NOMO-1 treated with DMSO at 0.1 percent for 48 hours (cell line): ENCODE measurements around the gene SPRY2.
A peak's percentile ranks its signal among the peaks of the same experiment; 100 is the strongest.

Experiments
- DNase-seq: peaks from one replicate; lab custom pipeline; 2025; ENCODE audit not compliant: unreplicated experiment; lab: John Stamatoyannopoulos, UW

The SPRY2 gene, protein sequence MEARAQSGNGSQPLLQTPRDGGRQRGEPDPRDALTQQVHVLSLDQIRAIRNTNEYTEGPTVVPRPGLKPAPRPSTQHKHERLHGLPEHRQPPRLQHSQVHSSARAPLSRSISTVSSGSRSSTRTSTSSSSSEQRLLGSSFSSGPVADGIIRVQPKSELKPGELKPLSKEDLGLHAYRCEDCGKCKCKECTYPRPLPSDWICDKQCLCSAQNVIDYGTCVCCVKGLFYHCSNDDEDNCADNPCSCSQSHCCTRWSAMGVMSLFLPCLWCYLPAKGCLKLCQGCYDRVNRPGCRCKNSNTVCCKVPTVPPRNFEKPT

DNA sequence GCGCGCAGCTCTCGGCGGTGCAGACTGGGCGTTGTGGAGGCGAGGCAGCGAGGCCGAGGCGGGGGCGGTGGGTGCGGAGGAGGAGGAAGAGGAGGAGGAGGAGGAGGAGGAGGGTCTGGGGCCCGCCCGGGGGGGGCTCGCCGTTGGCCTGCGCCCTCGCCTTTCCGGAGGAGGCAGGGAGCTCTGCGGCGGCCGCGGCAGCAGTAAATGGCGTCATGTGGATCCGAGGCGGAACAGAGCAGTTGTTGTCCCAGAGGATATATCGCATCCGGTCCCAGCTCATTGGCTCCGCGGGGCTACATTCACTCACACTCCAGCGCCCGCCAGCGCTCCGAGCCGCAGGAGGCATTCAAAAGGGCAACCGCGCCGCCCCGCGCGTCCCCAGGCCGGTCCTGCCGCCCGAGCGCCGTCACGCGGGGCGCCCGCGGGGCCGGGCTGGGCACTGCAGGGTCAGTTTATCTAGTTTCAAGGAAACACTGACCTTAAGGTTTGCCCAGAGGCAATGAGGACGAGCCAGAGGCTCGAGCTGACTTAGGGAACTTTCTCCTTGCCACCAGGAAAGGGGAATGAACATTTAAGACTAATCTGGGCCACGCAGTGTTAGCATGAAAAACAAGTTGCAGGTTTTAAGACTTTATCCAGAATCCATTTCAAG lies at the start of gene SPRY2:
TSS of gene SPRY2 (minus strand) at position 26 of the 655 bp plus-strand sequence. CDS start 3,421 bp downstream, outside the sequence.
- peak; percentile 75 for DNase-seq

DNA sequence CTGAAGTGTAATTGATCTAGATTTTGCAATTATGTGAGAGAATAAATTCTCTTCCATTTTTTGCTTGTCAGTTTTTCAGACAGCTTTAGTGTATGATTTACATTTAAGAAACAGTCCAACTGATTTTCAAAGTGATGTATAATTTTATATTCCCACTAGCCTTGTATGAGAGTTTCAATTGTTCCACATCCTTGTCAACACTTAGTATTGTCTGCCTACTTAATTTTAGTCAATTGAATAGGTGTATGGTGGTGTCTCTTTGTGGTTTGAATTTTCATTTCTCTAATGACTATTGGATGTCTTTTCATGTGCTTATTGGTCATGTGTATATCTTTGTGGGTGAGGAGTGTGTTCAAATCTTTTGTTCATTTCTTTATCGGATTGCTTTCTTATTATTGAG lies 49.4 kb upstream of the SPRY2 start:
- no peak for DNase-seq

DNA sequence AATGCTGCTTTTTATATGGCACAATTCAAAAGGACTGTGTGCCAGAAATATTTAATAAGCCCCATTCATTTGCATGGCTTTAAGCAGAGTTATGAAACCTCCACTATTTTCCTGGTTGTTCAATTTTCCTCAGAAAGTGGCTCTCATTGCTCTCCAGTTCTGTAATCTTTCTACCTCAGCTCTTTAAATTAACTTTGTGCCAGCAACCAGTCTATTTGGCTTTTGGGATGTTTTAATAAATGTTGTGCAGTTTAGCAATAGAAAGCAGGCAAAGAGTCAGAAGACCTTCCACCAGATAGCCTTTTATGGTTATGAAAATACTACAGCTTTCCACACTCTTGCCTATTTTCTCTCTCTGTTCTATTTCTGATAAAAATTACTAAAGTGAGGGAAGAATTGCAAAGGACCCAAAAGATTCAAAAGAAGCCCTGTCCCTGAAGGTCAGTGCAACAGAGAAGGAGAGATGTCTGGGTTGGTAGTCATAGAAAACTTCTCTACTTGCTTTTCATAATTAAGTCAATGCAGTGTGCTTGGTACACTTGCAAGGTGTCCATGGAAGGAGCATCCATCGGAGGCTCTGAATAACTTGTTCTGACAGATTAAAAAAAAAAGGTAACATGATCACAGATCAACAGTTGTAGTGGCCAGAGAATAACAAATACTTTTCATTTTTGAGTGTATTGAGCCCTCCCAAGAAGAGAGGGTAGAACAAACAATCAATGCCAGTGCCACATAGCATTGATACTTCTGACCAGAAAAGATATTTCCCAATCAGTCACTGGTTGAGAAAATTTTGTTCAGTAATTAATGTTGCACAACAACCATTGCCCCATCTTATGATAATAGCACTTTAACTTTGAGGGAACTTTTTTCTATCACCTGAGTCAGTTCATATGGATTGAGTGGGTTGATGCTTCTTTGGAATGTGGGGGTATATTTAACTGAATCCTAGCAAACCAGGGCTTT lies 48.4 kb upstream of the SPRY2 start:
- peak; percentile 51 for DNase-seq

DNA sequence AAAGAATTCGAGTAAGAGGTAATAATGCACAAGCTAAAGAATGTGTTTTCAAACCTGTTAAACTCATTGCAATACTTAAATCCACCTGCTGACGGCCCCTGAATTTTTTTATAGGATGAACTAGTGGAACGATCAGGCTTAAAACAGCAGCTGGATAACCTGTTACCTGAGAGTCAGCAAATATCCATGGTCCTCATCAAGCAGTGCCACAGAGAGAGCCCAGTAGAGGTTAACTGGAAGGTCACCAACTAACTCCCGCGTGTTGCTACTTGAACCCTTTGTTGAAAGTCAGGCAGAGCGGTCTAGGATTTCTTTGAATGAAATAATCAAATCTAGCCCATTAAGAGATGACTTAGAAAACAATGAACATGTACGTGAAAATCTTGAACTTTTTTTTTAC lies 47.6 kb upstream of the SPRY2 start:
- DNase-seq, result no peak

DNA sequence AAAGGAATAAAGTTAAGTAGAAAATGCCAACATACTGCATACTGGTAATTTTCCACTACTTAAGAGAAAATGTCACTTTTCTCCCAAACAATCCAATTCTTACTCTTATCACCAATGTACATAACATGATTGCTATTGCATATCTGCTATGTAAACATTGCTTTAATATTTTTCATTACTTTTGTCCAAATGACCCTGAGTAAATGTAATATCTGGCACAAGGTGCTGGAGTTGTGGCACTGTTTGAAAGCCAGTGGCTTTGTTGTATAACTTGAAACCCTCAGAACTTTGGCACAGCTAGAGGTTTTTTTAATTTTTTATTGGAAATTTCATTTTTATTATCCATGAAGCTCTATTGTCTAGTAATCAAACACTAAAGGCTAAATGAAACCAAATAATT lies 45.7 kb upstream of the SPRY2 start:
- no peak for DNase-seq

DNA sequence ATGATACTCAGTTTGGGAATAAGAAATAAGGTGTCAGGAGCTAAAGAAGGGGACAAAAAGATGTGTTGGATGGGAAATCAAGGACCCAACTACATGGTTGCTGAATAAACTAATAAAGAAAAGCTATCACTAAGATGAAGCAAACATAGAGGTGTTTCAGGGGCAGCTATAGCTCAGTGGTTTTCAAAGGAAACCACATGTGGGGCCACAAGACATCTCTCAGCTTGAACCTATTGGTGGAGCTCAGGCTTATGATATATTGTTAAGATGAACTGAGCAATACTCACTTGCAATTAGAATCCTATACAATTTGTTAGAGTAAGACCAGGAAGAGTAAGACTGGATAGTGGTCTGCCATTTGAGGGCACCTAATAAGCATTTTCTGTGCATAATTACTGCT lies 45.1 kb upstream of the SPRY2 start:
- peak; percentile 55 for DNase-seq

DNA sequence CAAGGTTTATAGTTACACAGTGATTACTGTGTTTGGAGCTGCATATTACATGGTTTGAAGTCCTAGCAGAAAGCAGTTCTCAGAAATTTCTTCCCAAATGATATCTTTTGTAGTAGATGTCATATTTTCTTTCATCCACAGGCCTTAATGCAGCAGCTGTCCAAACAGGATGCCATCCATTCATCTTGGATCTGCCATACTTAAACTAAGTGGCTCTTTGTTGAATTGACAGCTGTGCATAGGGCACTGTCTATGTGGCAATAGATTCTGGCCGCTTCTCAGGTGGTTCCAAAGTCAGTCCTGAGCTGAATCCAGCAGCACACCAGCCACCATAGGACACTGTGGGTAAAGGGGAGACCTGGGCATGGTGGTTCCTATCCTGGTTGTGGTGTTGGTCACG lies 41.6 kb upstream of the SPRY2 start:
- no peak for DNase-seq

DNA sequence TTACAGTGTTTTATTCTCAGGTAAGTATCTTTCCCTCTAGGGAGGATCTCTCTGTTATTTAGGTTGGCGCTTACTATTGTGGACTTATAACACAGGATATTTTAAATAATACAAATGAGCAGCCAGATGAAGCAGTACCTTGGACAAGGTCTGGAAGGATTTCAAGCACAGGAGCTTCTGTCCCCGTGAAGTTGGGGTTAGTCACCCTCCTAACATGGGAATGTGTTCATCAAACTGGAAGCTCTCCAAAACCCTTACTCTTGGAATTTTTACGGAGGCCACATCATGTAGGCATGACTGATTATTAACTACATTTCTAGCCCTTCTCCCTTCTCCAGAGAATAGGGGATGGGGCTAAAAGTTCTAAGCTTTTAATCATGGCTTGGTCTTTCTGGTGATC lies 38.3 kb upstream of the SPRY2 start:
- DNase-seq, result no peak

DNA sequence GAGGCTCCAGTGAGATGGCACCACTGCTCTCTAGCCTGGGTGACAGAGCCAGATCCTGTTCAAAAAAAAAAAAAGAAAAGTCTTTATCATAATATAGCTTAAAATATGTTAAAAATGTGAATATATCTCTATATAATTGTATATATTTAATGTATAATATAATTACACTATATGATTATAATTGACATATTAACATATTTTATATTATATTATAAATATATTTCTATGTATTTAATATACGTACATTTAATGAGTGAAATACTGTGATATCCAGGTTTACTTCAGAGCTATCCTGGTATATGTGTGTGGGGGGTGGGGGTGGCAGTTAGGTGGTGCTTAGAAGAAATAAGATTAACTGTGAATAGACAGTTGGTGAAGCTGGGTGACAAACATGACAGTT lies 35.6 kb upstream of the SPRY2 start:
- DNase-seq, result no peak

DNA sequence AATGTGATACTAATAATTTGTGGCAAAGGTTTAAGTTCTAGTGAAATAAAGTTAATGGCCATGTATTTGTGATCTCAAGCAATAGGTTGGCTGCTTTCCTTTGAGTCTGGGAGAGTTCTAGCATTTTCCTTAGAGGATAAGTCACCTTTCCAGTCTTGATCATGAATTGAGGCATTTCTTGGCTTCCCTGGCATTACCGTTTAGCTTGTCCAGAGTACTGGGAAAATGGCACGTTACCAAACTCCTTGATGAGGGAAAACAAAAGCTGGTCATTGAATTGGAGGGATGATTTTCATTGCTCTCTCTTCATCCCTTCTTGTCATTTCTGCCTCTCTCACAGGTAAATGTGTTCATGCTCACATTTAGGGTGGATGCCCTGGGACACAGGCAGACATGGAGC lies 34.0 kb upstream of the SPRY2 start:
- DNase-seq, result no peak

DNA sequence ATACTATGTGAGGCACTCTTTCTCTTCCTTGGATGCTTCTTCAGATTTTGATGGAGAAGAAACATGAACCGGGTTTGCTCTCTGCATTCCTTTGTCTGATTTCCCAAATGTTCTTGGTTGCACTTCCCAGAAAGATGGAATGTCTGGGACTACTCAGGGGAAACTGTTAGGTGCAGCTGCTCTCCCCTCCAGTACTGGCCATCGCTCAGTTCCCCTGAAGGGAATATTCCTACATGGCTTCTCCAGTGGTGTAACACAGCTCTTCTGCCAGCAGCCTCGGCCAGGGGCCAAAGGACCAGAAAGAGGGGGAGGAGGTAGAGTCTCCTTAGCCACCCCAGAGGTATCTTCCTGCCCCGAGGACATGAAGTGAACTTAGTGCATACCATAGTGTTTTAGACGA lies 33.5 kb upstream of the SPRY2 start:
- DNase-seq, result no peak

DNA sequence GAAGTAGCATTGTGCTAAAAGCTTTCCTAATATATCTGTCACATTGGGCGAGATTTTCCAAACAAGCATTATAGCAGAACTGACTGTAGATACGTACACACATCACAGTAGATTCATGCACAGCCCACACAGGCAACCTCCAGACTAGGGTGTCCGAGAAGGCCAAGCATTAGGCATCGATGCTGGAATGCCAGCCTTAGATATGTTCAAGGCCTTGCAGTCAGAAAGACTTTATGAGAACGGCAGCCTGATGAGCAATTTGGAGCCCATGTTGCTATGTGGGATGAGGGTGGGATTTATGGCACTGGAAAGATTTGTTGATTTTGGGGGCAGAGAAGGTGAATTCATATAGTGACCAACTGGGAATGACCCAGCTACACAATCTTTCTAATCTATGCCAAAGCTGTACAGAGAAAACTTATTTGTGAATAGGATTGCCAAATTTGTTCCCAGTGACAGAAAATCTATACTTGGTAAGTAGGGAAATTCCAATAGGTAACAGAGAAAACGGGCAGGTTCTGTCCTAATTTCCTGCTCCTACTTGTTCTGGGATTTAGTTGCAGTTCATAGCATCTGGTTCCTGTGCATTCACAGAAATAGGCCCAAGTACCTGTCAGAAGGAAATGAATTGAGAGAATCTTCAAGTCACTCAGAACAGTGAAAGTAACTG lies 31.0 kb upstream of the SPRY2 start:
- no peak for DNase-seq

DNA sequence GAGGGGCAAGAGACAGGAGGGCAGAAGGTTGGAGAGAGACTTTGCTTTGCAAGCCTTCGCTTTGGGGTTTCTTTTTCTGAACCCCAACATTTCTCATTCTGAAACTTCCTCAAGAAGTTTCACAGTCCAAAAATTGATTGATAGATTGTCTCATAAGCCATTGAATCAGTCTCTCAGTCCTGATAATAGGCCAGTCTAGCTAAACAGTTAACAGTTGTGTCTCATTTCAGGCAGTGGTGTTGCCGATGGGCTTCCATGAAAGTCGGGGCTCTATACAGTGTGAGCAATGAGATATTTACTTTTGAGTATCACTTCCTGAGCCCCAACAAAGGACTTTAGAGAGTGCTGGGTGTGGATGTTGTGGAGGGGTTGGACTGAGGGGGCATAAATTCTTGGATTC lies 26.5 kb upstream of the SPRY2 start:
- no peak for DNase-seq

DNA sequence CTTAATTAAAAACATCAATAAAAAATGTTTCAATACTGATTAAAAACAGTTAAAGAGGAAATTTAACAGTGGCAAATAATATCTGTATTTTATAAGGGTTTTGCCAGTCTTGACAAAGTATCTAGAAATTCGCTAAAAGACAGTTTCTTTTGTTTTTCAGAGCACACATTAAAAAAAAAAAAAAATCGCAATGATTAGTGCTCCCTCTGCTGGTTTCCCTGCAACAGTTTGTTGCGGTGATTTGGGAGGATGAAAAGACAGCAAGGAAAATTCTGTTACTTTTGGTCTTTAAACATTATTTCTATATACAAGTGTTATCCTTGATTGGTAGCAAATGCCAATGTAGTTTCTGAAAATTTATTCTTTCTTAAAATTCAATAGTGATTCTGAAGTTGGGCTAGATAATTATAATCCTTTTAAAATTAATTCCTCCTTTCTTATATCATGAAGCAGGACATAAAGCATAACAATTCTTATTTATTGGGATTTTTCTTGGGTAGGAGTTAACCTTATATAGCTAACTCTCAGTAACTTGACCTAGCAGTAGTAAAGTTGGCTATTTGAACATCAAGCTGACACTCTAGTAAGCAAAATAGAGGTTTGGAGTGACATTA lies 23.1 kb upstream of the SPRY2 start:
- DNase-seq, result peak; percentile 17

DNA sequence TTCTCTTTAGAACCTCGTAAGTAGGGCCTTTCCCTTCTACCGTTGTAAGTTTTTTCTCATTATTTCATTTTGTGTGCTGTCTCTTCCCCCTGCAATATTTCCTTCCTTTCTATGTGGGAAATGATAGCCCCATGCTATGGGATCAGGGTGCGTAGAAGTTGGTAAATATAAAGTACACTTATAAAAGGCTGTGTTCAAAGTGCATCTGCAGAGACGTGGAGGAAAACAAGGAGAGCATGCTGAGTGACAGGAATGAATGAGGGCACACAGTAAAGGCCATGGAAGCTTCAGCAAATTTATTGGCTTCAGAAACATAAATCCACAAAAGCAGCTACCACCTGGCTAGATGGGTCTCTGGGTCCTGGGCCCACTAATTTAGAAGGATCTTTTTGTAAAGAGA lies 21.6 kb upstream of the SPRY2 start:
- DNase-seq, result no peak

DNA sequence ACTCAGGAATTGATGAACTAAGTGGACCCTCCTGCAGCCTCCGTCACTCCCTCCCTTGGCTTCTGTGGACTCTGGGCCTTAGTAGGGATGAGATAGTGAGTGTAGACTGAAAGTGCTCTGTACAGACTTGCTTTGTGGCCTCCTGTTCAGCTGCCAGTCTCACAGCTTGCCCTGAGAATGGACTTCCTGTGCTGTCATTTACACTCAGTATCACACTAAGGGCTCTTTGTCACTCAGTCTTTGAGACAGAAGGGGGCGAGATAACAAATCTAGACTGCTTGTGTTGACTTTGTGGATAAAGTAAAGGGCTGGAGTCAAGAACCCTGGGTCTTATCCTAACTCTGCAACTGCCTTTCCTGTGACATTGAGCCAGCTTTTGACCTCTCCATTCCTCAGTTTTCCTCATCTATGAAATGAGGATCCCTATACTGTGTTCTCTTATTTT lies 21.0 kb upstream of the SPRY2 start:
- peak; percentile 41 for DNase-seq

DNA sequence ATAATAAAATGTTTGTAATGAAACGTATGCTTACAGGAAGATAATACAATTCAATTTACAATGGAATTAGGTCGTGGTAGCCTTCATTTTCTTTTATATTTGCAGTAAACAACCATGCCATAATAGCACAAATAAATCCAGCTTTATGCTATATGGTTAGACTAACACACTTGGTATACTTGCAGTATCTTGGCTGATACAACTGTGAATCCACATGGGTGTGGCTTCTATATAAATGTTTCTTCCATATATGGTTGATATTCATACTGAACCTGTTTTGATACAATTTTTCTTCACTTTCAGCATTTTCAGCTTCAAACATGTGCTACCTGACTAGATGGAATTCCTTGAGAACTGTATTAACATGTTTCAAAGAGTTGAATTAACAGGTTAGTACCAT lies 20.4 kb upstream of the SPRY2 start:
- DNase-seq, result no peak

DNA sequence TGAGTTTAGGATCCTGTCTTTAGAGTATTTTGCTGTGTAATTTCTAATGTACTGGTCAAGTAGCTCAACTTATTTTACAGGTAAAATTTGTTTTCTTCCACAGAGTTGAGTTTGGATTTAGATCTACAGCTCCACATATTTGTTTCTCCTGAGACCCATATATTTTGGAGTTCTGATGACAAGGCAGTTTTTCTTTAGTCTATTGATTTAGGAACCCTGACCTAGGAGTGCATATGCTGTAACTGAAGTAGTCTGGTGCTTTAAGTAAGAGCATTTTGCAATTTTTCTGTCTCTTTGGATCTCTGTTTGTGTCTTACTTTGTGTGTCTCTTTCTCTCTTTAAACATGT lies 19.5 kb upstream of the SPRY2 start:
- no peak for DNase-seq

DNA sequence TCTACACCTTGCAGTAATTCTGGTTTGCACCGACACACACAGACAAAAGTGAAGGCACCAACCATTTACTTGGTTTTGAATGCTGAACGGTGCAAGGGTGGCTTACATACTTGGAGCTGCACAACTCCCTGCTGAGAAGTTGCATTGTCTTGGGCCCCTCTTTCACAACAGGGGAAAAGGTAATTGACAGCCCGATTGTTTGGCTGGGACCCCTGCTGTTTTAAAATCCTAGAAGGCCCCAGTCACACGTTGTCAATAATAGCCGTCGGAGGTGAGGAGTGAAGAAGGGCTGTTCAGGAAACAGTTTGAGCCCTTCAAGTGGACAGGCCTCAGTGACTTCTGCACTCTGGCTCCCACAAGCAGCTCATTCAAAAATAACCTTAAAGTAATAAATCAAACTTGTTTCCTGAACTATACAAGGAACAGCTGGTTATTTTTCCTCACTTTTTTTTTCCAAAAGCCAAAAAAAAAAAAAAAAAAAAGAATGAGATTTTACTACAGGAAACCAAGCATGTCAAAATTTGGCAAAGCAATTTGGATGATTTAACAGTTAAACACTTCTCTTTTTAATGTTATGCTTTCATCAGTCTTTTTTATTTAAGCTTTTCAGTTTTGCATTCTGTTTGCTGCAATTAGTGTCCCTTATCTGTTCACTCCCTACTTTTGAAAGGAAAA lies 19.0 kb upstream of the SPRY2 start:
- DNase-seq, result peak; percentile 44

DNA sequence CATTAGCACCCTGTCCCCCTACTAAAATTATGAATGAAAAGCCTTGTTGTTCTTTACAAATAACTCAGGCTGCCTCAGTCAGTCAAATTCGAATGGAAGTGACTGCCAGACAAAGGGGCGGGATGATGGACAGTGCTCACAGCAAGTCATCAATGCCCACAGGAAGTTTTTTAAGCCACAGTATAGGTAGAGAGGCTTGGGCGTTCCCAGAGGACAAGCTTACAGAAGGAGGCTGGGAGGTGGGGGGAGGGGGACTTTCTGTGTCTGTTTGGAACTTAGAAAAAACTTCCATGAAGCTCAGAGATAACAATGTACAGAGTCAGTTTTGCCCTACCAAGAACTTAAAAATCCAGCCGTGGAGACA lies 18.5 kb upstream of the SPRY2 start:
- DNase-seq, result no peak
